RWPE1 (cell line): ENCODE results near the gene ETV6.

Experiments
- CTCF ChIA-PET: fragments of 350-600 bp; sonication (Branson Sonifier 250); formaldehyde crosslinking; extraction: SDS; loops from one replicate; lab custom pipeline; 2021; lab: Yijun Ruan, JAX
- POLR2A ChIA-PET: fragments of 400-600 bp; formaldehyde crosslinking; extraction: SDS; loops from one replicate; lab custom pipeline; 2020; ENCODE audit warnings: antibody characterized with exemption; ENCODE audit not compliant: low non-redundant PET; lab: Yijun Ruan, JAX
- DNase-seq: peaks from one replicate; pipeline ENCODE4 v3.0.0; 2012; ENCODE audit warnings: low spot score
- H3K27ac ChIP-seq: fragments of 450-650 bp; 2 replicates; pipeline ENCODE4 v1.5.1; 2017
- CTCF ChIP-seq: fragments of 450-650 bp; conservative IDR thresholded peaks from 2 replicates; pipeline ENCODE4 v1.5.1; 2017; ENCODE audit warnings: low read depth, mild to moderate bottlenecking

Gene ETV6

GRCh38 chr12:11884116-11884515 is 234.6 kb downstream of the ETV6 start:
- DNase-seq, result no peak
- CTCF ChIA-PET, result no interaction called here
- POLR2A ChIA-PET, result no interaction called here
- no peak for TF ChIP-seq CTCF
- no peak overlapping the region for H3K27ac ChIP-seq

GRCh38 chr12:11884706-11885105 is 235.2 kb downstream of the ETV6 start:
- ChIA-PET POLR2A (no interaction called here), CTCF (no interaction called here)
- DNase-seq, result no peak
- TF ChIP-seq CTCF, result no peak
- peak overlapping the region; percentile 38; the same call in 1 of the 2 replicates for H3K27ac ChIP-seq

- peak; percentile 82 for DNase-seq
- ChIA-PET CTCF (no interaction called here), POLR2A (no interaction called here)
Measured at GRCh38 chr12:11885261-11886038, 236.0 kb downstream of the ETV6 start.

GRCh38 chr12:11886339-11886738 is 236.9 kb downstream of the ETV6 start:
- CTCF ChIA-PET, result no interaction called here
- POLR2A ChIA-PET, result no interaction called here
- no peak for TF ChIP-seq CTCF
- peak; percentile 71 for DNase-seq
- no peak overlapping the region for H3K27ac ChIP-seq

More at GRCh38 chr12:11885261-11886038, 236.0 kb downstream of the ETV6 start:
- peak overlapping the region; percentile 38; the same call in 1 of the 2 replicates for H3K27ac ChIP-seq
- TF ChIP-seq CTCF, result no peak

GRCh38 chr12:11888029-11888428 is 238.6 kb downstream of the ETV6 start:
- TF ChIP-seq CTCF, result no peak
- ChIA-PET CTCF (no interaction called here), POLR2A (no interaction called here)
- no peak overlapping the region for H3K27ac ChIP-seq
- no peak for DNase-seq

- DNase-seq, result no peak
- POLR2A ChIA-PET, result interaction anchor here (0.7 kb wide), 1 partner anchor 728 kb away, joined by 3 read pairs; no protein-coding TSS in a partner anchor
- no peak for TF ChIP-seq CTCF
- CTCF ChIA-PET, result interaction anchor here (0.6 to 0.9 kb wide), 2 partner anchors 15 to 311 kb away, joined by 6 to 8 read pairs; no protein-coding TSS in a partner anchor
- H3K27ac ChIP-seq, result no peak overlapping the region
Measured at GRCh38 chr12:11891346-11891745, 241.9 kb downstream of the ETV6 start.
